WTC11 (cell line): ENCODE measurements around the gene NRG3. TPM values are rescaled to one million over a fixed set of nuclear protein-coding genes. Genes with fewer than 3 reads are reported as not detected.

Experiments
- ATAC-seq: fragments of 200-7000 bp; cut with Tn5 transposase; 2 replicates; pipeline ENCODE4 v1.10.0; 2021; ENCODE audit warnings: mild to moderate bottlenecking, moderate library complexity
- CTCF ChIA-PET: fragments of 300-600 bp; sonication (Branson Sonifier 250); formaldehyde crosslinking; loops from one replicate; lab custom pipeline; 2021; ENCODE audit warnings: antibody characterized with exemption; lab: Charles Lee
- POLR2A ChIA-PET: fragments of 350-600 bp; sonication (Branson Sonifier 250); formaldehyde crosslinking; loops from one replicate; lab custom pipeline; 2021; ENCODE audit warnings: antibody characterized with exemption; lab: Charles Lee
- DNase-seq: peaks from one replicate; pipeline ENCODE4 v3.0.0; 2021; ENCODE audit warnings: low spot score
- H3K27ac Mint-ChIP-seq: 2 replicates; pipeline ENCODE4 v1.8.0; 2021; ENCODE audit warnings: mixed read lengths
- H3K27me3 Mint-ChIP-seq: 2 replicates; pipeline ENCODE4 v1.8.0; 2021; ENCODE audit warnings: low read depth, mild to moderate bottlenecking, moderate library complexity, mixed read lengths
- H3K36me3 Mint-ChIP-seq: 2 replicates; pipeline ENCODE4 v1.8.0; 2021; ENCODE audit warnings: mixed read lengths
- H3K4me1 Mint-ChIP-seq: 2 replicates; pipeline ENCODE4 v1.8.0; 2022; ENCODE audit warnings: mixed read lengths
- H3K4me3 Mint-ChIP-seq: 2 replicates; pipeline ENCODE4 v1.8.0; 2021; ENCODE audit warnings: mild to moderate bottlenecking, moderate library complexity, mixed read lengths
- H3K9me3 Mint-ChIP-seq: 2 replicates; pipeline ENCODE4 v1.8.0; 2021; ENCODE audit warnings: mixed read lengths
- ATF6 ChIP-seq: sonication (generic); formaldehyde crosslinking; IDR thresholded peaks from 2 replicates; pipeline ENCODE4 v1.8.1; 2023; ENCODE audit warnings: mild to moderate bottlenecking, missing genetic modification reagents
- CREB1 ChIP-seq: sonication (generic); formaldehyde crosslinking; IDR thresholded peaks from 2 replicates; pipeline ENCODE4 v1.8.0; 2023; ENCODE audit warnings: mild to moderate bottlenecking, missing genetic modification reagents
- ETV6 ChIP-seq: sonication (generic); formaldehyde crosslinking; IDR thresholded peaks from 2 replicates; pipeline ENCODE4 v1.8.1; 2022; ENCODE audit warnings: mild to moderate bottlenecking, missing genetic modification reagents
- FOXP1 ChIP-seq: sonication (generic); formaldehyde crosslinking; IDR thresholded peaks from 2 replicates; pipeline ENCODE4 v1.8.0; 2022; ENCODE audit warnings: missing genetic modification reagents, mild to moderate bottlenecking, moderate library complexity, borderline replicate concordance
- KAT7 ChIP-seq: sonication (generic); formaldehyde crosslinking; IDR thresholded peaks from 2 replicates; pipeline ENCODE4 v1.8.1; 2023; ENCODE audit warnings: missing genetic modification reagents, mild to moderate bottlenecking, borderline replicate concordance
- MLX ChIP-seq: sonication (generic); formaldehyde crosslinking; IDR thresholded peaks from 2 replicates; pipeline ENCODE4 v1.8.1; 2023; ENCODE audit warnings: mild to moderate bottlenecking, missing genetic modification reagents, moderate library complexity
- MYBL2 ChIP-seq: sonication (generic); formaldehyde crosslinking; IDR thresholded peaks from 2 replicates; pipeline ENCODE4 v1.8.1; 2023; ENCODE audit warnings: mild to moderate bottlenecking, moderate library complexity, missing genetic modification reagents
- PRDM15 ChIP-seq: sonication (generic); formaldehyde crosslinking; IDR thresholded peaks from 2 replicates; pipeline ENCODE4 v1.8.0; 2022; ENCODE audit warnings: missing genetic modification reagents
- SP1 ChIP-seq: sonication (generic); formaldehyde crosslinking; conservative IDR thresholded peaks from 2 replicates; pipeline ENCODE4 v1.8.1; 2022; ENCODE audit warnings: missing genetic modification reagents
- ZNF121 ChIP-seq: sonication (generic); formaldehyde crosslinking; IDR thresholded peaks from 2 replicates; pipeline ENCODE4 v1.8.0; 2023; ENCODE audit warnings: missing genetic modification reagents
- ZNF281 ChIP-seq: sonication (generic); formaldehyde crosslinking; IDR thresholded peaks from 2 replicates; pipeline ENCODE4 v1.8.0; 2023; ENCODE audit warnings: mild to moderate bottlenecking, missing genetic modification reagents
- ZNF512 ChIP-seq: sonication (generic); formaldehyde crosslinking; IDR thresholded peaks from 2 replicates; pipeline ENCODE4 v1.8.1; 2022; ENCODE audit warnings: missing genetic modification reagents, borderline replicate concordance
- ZSCAN18 ChIP-seq: fragments of 250-450 bp; sonication (Bioruptor Pico); IDR thresholded peaks from 2 replicates; pipeline ENCODE4 v2.1.2; 2022; ENCODE audit warnings: mild to moderate bottlenecking, moderate library complexity
- total RNA-seq: library from RNA; stranded (reverse); gene quantifications from 3 replicates; pipeline ENCODE4 v1.2.3, GENCODE V29; 2021

The NRG3 gene
- total RNA-seq, 1 experiment from 2014 or later, result 7.0 TPM

GRCh38 chr10:82515256-82515655 lies 640.3 kb downstream of the NRG3 start (continued):
- TF ChIP-seq ZNF281 (CRISPR knock-in tag) (no peak), ATF6 (no peak), PRDM15 (no peak)
- TF ChIP-seq, all 79 proteins: peak for 0

GRCh38 chr10:82529062-82529461 lies 654.1 kb downstream of the NRG3 start:
- Mint-ChIP-seq H3K4me3 (no peak overlapping the region), H3K27me3 (no peaks in the 10 kb centered on the region), H3K4me1 (peaks cover 23% of the 10 kb centered on the region), H3K9me3 (no peaks in the 10 kb centered on the region), H3K27ac (no peak overlapping the region), H3K36me3 (no peaks in the 10 kb centered on the region)
- POLR2A ChIA-PET, result interaction anchor here (1.1 kb wide), 1 partner anchor 19 kb away, joined by 4 read pairs; no protein-coding TSS in a partner anchor
- TF ChIP-seq ZSCAN18 (no peak), CREB1 (no peak), ETV6 (CRISPR knock-in tag) (no peak), ZNF512 (no peak), FOXP1 (CRISPR knock-in tag) (no peak), MLX (no peak), ZNF121 (CRISPR knock-in tag) (no peak), MYBL2 (no peak), KAT7 (CRISPR knock-in tag) (no peak), SP1 (CRISPR knock-in tag) (no peak)
- ATAC-seq (peak; percentile 61; the same call in 1 of the 2 replicates), DNase-seq (no peak)
- CTCF ChIA-PET, result no interaction called here
